Epithelial cell of prostate (primary cell): ENCODE data around the gene ATXN1L.
"Not testable (repeated sequence)": the region's sequence is repeated elsewhere in the genome, so short reads cannot be mapped to it uniquely, and the experiment has no call there.

Source experiments
- DNase-seq: peaks from one replicate; pipeline ENCODE4 v3.0.0-alpha.2; 2011; ENCODE audit warnings: low read depth, low spot score
- H3K27ac ChIP-seq: fragments of 450-650 bp; 2 replicates; pipeline ENCODE4 v1.5.1; 2017; ENCODE audit warnings: mild to moderate bottlenecking

Gene ATXN1L

DNA sequence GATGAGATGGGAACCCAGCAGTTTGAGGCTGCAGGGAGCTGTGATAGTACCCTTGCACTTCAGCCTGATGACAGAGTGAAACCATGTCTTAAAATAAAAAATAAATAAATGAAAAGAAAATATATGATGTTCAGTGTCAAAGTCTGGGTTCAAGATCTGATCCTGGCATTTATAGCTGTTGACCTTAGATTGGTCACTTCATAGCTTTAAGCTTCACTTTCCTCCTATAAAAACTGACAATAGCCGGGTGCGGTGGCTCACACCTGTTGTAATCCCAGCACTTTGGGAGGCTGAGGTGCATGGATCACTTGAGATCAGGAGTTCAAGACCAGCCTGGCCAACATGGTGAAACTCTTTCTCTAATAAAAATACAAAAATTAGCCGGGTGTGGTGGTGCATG, 43.4 kb downstream of the ATXN1L start:
- H3K27ac ChIP-seq = no peak overlapping the region
- no peak for DNase-seq

DNA sequence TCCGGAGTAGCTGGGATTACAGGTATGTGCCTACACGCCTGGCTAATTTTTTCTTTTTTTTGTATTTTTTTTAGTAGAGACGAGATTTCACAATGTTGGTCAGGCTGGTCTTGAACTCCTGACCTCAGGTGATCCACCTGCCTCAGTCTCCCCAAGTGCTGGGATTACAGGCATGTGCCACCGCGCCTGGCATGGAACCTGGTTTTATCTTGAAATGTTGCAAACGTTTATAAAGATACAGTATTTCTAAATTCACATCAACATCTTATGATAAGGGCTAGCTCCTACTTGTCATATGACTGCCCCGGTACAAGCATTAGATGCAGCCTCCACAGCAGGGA, 48.1 kb downstream of the ATXN1L start:
- no peak for DNase-seq
- H3K27ac ChIP-seq = peak overlapping the region; percentile 96

DNA sequence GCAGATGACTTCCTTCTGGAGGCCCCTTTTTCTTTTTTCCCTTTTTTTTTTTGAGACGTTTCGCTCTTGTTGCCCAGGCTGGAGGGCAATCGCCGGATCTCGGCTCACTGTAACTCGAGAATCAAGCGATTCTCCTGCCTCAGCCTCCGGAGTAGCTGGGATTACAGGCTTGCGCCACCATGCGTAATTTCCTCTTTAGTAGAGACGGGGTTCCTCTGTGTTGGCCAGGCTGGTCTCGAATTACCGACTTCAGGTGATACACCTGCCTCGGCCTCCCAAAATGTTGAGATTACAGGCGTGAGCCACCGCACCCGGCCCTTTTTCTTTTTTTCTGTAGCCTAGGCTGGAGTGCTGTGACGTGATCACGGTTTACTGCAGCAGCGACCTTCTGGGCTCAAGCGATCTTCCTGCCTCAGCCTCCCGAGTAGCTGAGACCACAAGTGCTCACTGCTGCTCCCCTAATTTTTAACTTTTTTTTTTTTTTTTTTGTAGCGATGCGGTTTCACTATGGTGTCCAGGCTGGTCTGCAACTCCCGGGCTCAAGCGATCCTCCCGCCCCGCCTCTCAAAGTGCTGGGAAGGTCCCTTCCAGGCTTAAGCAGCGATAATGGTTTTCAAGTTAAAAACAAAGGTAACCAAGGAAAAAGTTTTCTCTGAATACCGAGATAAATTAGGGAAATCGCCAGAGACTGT, 48.6 kb downstream of the ATXN1L start:
- DNase-seq = peak; percentile 6
- peak overlapping the region; percentile 96 for H3K27ac ChIP-seq

DNA sequence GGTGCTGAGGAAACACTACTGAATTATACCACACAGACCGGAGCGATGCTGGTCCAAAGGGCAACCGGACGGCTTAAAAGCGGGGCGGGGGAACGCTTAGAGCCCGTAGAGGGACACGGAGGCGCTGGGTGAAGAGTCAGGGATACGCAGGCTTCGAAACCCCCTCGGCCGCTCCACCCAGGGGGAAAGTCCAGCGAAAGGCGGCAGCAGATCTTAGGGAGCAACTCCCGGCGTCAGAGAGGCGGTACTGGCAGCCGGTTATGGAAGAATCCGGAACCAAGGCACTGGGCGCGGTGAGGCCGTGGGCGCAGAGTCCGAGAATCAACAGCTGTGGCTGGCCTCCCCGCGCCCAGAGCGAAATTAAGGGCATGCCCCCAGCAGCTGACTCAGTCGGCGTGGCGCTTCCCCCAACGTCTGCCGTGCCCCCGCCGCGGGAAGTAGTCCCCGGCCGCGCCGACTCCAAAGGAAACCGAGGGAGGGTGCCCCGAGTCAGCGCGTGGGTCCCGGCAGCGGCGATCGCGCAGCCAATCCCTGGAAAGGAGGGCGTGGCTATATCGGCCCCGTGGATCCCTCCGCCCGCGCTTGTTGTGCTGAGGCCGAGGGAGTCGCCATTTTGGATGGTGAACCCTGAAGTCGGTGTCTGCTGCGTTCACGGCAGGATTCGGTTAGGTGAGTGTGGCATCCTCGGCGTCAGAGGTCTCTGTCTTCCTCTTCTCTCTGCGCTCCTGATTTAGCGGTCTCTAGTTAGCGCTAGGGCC, 49.3 kb downstream of the ATXN1L start, which contains the start of gene IST1:
TSS of gene IST1 (plus strand) at position 611 of the 758 bp plus-strand sequence. CDS start 20,110 bp downstream, outside the sequence.
- peak; percentile 95 for DNase-seq

DNA sequence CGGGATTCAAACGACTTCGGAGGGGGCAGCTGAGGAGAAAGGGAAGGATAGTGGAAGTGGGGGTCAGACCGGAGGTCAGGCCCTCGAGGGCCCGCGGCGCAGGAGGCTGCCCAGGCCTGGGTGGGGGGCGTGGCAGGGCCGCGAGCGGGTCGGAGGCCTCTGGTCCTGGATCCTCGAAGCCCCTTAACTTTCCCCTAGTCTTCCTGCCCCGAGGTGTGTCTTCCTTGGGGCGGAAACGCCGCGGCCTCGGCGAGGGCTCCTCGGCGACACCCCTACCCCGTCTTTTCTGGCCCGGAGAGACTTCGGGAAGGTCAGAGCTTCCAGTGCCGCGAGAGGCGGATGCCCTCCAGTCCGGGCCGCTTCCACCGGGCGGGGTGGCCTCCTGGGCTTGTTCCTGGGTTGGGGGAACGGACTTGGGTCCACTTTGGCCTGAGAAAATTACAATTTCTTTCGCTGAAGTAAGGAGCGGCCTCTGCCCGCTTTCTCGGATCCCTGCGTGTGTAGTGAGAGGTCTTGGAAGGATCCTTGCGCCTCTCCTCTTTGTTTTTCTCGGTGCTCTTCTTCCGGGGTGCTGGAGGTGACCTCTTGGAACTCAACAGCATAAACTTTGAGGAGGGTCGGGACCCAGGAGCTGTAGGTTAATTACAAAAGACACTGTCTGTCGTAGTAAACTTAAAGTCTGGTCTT, 50.0 kb downstream of the ATXN1L start:
- no peak for DNase-seq
- H3K27ac ChIP-seq = peak overlapping the region; percentile 96

More for the DNA sequence above, 49.3 kb downstream of the ATXN1L start, which contains the start of gene IST1:
- peak within 1 kb of the TSS; percentile 96 for H3K27ac ChIP-seq

DNA sequence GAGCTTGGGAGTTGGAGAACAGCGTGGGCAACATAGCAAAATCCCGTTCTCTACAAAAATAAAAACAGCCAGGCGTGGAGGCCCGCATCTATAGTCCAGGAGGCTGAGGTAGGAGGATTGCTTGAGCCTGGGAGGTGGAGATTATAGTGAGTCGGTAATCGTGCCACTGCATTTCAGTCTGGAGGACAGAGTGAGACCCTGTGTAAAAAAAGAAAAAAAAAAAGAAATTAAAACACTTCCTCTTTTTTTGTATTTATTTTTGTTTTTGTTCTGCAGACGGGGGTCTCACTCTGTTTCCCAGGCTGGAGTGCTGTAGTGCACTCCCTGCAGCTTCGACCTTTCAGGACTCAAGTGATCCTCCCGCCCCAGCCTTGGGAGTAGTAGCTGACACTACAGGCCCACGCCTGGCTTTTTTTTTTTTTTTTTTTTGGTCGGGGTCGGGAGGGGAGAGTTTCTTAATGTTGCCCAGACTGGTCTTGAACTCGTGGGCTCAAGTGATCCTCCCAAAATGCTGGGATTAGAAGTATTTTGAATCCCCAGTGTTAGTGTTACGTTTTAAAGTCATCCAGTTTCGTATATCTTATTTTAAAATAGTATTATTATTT, 51.1 kb downstream of the ATXN1L start:
- peak overlapping the region; percentile 96 for H3K27ac ChIP-seq
- no peak for DNase-seq

DNA sequence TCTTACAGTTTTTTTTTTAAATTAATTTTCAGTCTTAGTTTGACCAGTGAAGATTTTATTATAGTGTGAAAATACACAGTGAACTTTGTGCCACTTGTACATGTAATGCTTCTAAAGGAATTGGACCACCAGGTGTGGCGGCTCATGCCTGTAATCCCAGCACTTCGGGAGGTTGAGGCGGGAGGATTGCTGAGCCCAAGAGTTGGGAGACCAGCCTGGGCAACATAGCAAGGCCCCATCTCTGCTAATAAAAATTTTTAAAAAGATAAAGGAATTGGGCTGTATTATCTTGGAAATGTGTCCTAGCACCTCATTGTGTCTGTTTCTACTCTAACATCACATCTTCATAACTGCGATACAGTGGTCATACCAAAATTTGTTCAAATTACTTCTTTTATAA, 53.4 kb downstream of the ATXN1L start:
- H3K27ac ChIP-seq = no peak overlapping the region
- DNase-seq = no peak

DNA sequence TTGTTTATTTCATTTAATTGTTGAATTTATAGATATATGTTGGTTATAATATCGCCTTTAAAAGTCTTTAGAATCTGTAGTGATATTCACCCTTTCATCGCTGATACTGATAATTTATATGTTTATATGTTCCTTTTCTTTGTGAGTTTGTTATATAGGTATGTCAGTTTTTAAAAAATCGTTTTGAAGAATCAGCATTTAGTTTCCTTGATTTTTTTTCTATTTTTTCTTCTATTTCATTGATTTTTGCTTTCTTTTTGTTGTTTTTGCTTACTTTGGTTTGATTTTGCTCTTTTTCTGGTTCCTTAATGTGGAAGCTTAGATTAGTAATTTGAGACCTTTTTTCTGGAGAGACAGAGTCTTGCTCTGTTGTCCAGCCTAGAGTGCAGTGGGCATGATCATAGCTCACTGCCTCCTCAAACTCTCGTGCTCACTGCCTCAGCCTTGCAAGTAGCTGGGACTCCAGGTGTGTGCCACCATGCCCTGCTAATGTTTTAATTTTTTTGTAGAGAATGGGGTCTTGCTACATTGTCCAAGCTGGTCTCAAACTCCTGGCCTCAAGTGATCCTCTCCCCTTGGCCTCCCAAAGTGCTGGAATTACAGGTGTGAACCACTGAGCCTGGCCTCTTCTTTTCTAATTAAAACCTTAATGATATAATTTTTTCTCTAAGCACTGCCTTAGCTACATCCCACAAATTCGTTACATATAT, 57.0 kb downstream of the ATXN1L start:
- DNase-seq = no peak
- H3K27ac ChIP-seq = no peak overlapping the region

DNA sequence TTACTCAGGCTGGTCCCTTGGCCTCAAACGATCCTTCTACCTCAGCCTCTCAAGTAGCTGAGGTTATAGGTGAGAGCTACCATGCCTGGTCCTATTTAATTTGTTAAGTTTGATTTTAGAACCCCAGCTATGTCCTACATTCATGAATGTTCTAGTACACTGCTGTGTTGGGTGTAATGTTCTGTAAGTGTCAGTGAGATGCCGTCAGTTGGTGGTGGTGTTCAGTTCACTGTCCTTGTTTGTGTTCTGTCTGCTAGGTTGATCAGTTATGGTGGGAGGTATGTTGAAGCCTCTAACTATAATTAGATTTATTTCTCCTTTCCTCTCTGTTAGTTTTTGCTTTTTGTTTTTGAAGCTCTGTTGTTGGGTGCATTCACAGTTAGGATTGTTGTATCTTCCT, 57.8 kb downstream of the ATXN1L start:
- no peak for DNase-seq

DNA sequence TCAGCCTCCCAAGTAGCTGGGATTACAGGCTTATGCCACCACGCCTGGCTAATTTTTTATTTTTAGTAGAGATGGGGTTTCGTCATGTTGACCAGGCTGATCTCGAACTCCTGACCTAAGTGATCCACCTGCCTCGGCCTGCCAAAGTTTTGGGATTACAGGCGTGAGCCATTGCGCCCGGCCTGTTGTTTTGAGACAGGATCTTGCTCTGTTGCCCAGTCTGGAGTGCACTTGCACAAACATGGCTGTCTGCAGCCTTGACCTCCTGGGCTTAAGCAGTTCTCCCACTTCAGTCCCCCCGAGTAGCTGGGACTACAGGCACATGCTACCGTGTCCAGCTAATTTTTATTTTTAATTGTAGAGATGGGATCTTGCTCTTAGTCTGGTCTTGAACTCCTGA, 58.5 kb downstream of the ATXN1L start:
- DNase-seq = no peak
- H3K27ac ChIP-seq = no peak overlapping the region

More for the DNA sequence above, 57.8 kb downstream of the ATXN1L start:
- H3K27ac ChIP-seq = no peak overlapping the region

DNA sequence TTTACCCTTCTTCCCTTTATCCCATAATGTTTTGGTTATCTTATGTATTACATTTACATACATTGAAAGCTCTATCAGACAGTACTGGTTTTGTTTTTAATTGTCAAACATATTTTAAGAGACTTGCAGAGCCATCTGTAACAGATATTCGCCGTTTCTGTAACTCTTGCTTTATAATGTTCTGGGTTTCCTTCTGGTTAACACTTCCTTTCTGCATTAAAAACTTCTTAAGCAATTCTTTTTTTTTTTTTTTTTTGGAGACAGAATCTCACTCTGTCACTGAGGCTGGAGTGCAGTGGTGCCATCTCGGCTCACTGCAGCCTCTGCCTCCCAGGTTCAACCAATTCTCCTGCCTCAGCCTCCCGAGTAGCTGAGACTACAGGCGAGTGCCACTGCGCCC, 60.0 kb downstream of the ATXN1L start:
- not testable (repeated sequence) for H3K27ac ChIP-seq, DNase-seq
